PC-9 (cell line): Measurements from ENCODE around the gene FBXO34.

Source experiments
- EZH2 ChIP-seq: fragments of 200-600 bp; sonication (generic); IDR thresholded peaks from 2 replicates; pipeline ENCODE4 v1.8.0; 2017; ENCODE audit warnings: antibody characterized with exemption, low read depth
- TF ChIP-seq, protein P1 (sequence below): fragments of 200-600 bp; sonication (generic); conservative IDR thresholded peaks from 2 replicates; pipeline ENCODE4 v1.6.1; 2017; ENCODE audit warnings: mixed run types, antibody characterized with exemption, mild to moderate bottlenecking, moderate library complexity

DNA sequence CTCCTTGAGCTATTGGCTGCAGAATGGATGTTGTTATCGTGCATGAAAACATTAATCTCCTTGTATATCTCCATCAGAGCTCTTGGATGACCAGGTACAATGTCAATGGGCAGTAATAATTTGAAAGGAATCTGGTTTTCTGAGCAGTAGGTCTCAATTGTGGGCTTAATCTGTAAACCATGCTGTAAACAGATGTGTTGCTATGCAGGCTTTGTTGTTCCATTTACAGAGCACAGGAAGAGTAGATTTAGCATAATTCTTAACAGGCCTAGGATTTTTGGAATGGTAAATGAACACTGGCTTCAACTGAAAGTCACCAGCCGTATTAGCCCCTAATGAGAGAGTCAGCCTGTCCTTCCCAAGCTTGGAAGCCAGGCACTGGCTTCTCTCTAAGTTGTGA lies 90.0 kb downstream of the FBXO34 start:
- TF ChIP-seq, protein P1, sequence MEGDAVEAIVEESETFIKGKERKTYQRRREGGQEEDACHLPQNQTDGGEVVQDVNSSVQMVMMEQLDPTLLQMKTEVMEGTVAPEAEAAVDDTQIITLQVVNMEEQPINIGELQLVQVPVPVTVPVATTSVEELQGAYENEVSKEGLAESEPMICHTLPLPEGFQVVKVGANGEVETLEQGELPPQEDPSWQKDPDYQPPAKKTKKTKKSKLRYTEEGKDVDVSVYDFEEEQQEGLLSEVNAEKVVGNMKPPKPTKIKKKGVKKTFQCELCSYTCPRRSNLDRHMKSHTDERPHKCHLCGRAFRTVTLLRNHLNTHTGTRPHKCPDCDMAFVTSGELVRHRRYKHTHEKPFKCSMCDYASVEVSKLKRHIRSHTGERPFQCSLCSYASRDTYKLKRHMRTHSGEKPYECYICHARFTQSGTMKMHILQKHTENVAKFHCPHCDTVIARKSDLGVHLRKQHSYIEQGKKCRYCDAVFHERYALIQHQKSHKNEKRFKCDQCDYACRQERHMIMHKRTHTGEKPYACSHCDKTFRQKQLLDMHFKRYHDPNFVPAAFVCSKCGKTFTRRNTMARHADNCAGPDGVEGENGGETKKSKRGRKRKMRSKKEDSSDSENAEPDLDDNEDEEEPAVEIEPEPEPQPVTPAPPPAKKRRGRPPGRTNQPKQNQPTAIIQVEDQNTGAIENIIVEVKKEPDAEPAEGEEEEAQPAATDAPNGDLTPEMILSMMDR: no peak
- TF ChIP-seq EZH2: no peak
